Calu3 (cell line): ENCODE results near the gene MMS22L. TPM values are rescaled to one million over a fixed set of nuclear protein-coding genes. Genes with fewer than 3 reads are reported as not detected.

Source experiments
- BruUV-seq: library from RNA; stranded (reverse); fragments of 400-500 nt; replicated peaks from 2 replicates; lab custom pipeline; 2021; lab: Mats Ljungman, UMichigan
- CTCF ChIA-PET: fragments of 300-600 bp; sonication (Branson Sonifier 250); formaldehyde crosslinking; loops from one replicate; lab custom pipeline; 2022; ENCODE audit warnings: antibody characterized with exemption; lab: Charles Lee
- DNase-seq: peaks from one replicate; pipeline ENCODE4 v3.0.0; 2022
- H3K27ac Mint-ChIP-seq: one replicate; pipeline ENCODE4 v1.8.0; 2022; ENCODE audit warnings: mixed read lengths; ENCODE audit not compliant: unreplicated experiment
- H3K27me3 Mint-ChIP-seq: one replicate; pipeline ENCODE4 v1.8.0; 2022; ENCODE audit warnings: mixed read lengths; ENCODE audit not compliant: unreplicated experiment
- H3K36me3 Mint-ChIP-seq: one replicate; pipeline ENCODE4 v1.8.0; 2022; ENCODE audit warnings: mild to moderate bottlenecking, moderate library complexity, mixed read lengths; ENCODE audit not compliant: insufficient read depth, unreplicated experiment
- H3K4me1 Mint-ChIP-seq: one replicate; pipeline ENCODE4 v1.8.0; 2022; ENCODE audit warnings: mild to moderate bottlenecking, low read depth, mixed read lengths; ENCODE audit not compliant: unreplicated experiment
- H3K4me3 Mint-ChIP-seq: one replicate; pipeline ENCODE4 v1.8.0; 2022; ENCODE audit warnings: mild to moderate bottlenecking, low read depth, moderate library complexity, mixed read lengths; ENCODE audit not compliant: unreplicated experiment
- H3K9me3 Mint-ChIP-seq: one replicate; pipeline ENCODE4 v1.8.0; 2022; ENCODE audit warnings: low read depth, mixed read lengths; ENCODE audit not compliant: unreplicated experiment
- intact Hi-C: fragments of 100-400 bp; cut with micrococcal nuclease; formaldehyde crosslinking; loops from one replicate; pipeline ENCODE4 v1.10.0; 2022; ENCODE audit not compliant: unreplicated experiment
- total RNA-seq: library from RNA; stranded (reverse); gene quantifications from 2 replicates; pipeline ENCODE4 v1.2.3, GENCODE V29; 2022
- TF ChIP-seq, protein P1 (sequence below): fragments of 200-600 bp; IDR thresholded peaks from one replicate; pipeline ENCODE4 v1.8.0; 2022; ENCODE audit warnings: antibody characterized with exemption; ENCODE audit not compliant: unreplicated experiment

Gene MMS22L
- total RNA-seq, 1 experiment from 2014 or later = 26.0 TPM

DNA sequence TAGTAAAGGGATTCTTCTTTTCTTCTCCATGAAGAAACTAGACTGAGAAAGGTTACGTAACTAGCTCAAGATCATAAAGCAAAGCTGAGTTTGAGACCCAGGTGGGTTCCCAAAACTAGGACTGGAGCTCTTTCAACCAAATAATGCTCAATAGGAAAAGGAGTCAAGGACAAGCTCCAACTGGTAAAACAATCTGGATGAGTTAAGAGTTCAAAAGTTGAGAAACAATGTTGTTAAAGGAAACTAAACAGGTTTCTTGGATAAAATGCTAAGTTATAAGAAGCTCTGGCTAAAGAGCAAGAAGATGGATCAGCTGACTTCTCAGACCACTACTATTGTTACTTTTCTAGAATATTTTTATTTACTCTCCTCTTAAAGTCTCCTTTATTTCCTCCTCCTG, 137.3 kb downstream of the MMS22L start:
- BruUV-seq = no TSS peak
- no peak for DNase-seq
- H3K36me3 Mint-ChIP-seq = no peaks in the 10 kb centered on the region
- H3K27ac Mint-ChIP-seq = no peak overlapping the region
- CTCF ChIA-PET = interaction anchor here (0.9 kb wide), 1 partner anchor 14 kb away, joined by 3 read pairs; no protein-coding TSS in a partner anchor
- H3K4me3 Mint-ChIP-seq = no peak overlapping the region
- no peaks in the 10 kb centered on the region for H3K27me3 Mint-ChIP-seq
- TF ChIP-seq, protein P1, sequence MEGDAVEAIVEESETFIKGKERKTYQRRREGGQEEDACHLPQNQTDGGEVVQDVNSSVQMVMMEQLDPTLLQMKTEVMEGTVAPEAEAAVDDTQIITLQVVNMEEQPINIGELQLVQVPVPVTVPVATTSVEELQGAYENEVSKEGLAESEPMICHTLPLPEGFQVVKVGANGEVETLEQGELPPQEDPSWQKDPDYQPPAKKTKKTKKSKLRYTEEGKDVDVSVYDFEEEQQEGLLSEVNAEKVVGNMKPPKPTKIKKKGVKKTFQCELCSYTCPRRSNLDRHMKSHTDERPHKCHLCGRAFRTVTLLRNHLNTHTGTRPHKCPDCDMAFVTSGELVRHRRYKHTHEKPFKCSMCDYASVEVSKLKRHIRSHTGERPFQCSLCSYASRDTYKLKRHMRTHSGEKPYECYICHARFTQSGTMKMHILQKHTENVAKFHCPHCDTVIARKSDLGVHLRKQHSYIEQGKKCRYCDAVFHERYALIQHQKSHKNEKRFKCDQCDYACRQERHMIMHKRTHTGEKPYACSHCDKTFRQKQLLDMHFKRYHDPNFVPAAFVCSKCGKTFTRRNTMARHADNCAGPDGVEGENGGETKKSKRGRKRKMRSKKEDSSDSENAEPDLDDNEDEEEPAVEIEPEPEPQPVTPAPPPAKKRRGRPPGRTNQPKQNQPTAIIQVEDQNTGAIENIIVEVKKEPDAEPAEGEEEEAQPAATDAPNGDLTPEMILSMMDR = no peak
- no peaks in the 10 kb centered on the region for H3K9me3 Mint-ChIP-seq
- intact Hi-C loops = no loop called here
- H3K4me1 Mint-ChIP-seq = no peaks in the 10 kb centered on the region

DNA sequence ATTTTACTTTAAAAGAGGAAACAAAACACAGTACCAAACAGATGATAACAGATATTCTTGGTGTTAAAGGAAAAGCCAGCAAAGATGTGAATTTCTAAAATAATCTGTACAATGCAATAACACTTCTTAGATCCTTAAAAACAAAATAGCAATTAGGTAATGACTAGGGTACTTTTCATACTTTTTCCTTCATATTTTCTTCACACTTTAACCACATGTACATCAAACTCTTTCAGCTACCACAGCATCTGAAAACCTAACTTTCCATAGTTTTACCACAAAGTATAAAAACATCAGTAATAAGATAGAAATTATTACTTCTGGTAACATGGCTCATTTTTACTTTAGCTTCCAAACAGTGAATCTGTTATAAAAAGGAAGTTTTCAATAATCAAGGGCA, 141.3 kb downstream of the MMS22L start:
- H3K9me3 Mint-ChIP-seq = no peaks in the 10 kb centered on the region
- no peak overlapping the region for H3K4me3 Mint-ChIP-seq
- H3K27me3 Mint-ChIP-seq = no peaks in the 10 kb centered on the region
- no peaks in the 10 kb centered on the region for H3K4me1 Mint-ChIP-seq
- H3K36me3 Mint-ChIP-seq = no peaks in the 10 kb centered on the region
- no TSS peak for BruUV-seq
- CTCF ChIA-PET = no interaction called here
- H3K27ac Mint-ChIP-seq = no peak overlapping the region
- TF ChIP-seq, protein P1 = no peak
- no peak for DNase-seq
- intact Hi-C loops = no loop called here

DNA sequence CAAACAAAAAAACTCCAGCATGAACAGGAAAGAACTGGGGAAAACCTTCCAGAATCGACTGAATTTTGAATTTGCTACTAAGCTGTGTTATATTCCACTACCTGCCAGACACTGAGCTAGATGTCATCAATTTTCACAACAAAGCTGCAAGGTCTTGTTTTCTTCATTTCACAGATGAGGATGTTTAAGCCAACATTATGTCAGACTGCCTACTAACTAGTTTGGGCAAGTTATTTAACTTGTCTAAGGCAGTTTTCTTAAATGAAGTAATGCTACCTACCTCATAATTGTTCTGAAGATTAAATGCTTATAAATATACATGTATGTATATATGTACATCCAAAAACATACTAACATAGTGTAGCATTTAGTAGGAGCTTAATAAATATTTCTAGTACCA, 144.4 kb downstream of the MMS22L start:
- Mint-ChIP-seq H3K9me3 (no peaks in the 10 kb centered on the region), H3K27me3 (no peaks in the 10 kb centered on the region), H3K4me1 (no peaks in the 10 kb centered on the region), H3K4me3 (no peak overlapping the region), H3K27ac (no peak overlapping the region), H3K36me3 (no peaks in the 10 kb centered on the region)
- TF ChIP-seq, protein P1 = no peak
- no peak for DNase-seq
- CTCF ChIA-PET = no interaction called here
- no TSS peak for BruUV-seq
- intact Hi-C loops = no loop called here

DNA sequence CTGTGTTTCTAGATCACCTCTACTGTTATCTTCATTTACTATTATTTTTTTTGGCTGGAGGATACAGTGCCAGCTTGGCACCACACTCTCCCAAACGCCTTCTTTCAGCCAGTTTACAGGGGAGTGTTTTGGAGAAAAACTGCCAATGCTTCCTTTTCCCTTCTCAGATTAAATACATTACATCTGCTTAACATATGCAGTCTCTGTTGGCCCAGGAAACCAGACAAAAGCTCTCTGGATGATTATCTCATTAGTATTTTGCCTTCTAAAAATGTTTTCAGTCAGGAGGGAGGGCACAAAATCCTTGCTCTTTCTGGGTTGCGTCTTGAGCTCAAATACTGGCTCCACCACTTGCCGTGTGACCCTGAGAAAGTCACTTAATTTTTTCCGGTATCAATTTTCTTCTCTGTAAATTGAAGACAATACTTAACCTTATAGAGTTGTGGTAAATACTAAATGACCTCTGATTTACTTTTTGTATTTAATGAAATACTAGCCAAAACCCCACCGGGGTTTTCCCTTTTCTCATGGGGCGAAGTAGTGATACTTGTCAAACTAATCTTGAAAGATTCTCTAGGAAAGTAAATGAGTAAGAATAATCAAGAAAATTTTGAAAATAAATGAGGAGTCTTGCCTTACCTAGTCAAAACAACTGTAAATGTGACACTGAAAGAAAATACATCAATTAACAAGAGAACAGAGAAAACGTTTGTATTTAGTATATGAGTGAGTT, 146.2 kb downstream of the MMS22L start:
- no peak for DNase-seq
- intact Hi-C loops = no loop called here
- H3K27me3 Mint-ChIP-seq = no peaks in the 10 kb centered on the region
- BruUV-seq = no TSS peak
- TF ChIP-seq, protein P1 = no peak
- CTCF ChIA-PET = no interaction called here
- no peaks in the 10 kb centered on the region for H3K4me1 Mint-ChIP-seq
- H3K9me3 Mint-ChIP-seq = no peaks in the 10 kb centered on the region
- no peak overlapping the region for H3K4me3 Mint-ChIP-seq
- H3K27ac Mint-ChIP-seq = no peak overlapping the region
- H3K36me3 Mint-ChIP-seq = no peaks in the 10 kb centered on the region
